HepG2 (cell line): ENCODE measurements around the gene TLE1. TPM values are rescaled to one million over a fixed set of nuclear protein-coding genes. Genes with fewer than 3 reads are reported as not detected.

Experiments
- ATAC-seq: fragments of 200-7000 bp; cut with Tn5 transposase; 3 replicates; pipeline ENCODE4 v1.9.1; 2020; ENCODE audit warnings: mild to moderate bottlenecking, moderate library complexity
- BruUV-seq: library from RNA; stranded (reverse); fragments of 400-500 nt; replicated peaks from 2 replicates; lab custom pipeline; 2021; lab: Mats Ljungman, UMichigan
- CTCF ChIA-PET: fragments of 300-600 bp; formaldehyde crosslinking; extraction: SDS; loops from one replicate; lab custom pipeline; 2021; ENCODE audit warnings: low total read pairs, inconsistent platforms, low intra/inter-chr PET ratio; lab: Yijun Ruan, JAX
- POLR2A ChIA-PET: fragments of 350-600 bp; sonication (Branson Sonifier 250); formaldehyde crosslinking; loops from one replicate; lab custom pipeline; 2020; ENCODE audit warnings: antibody characterized with exemption, inconsistent platforms; lab: Yijun Ruan, JAX
- DNase-seq: peaks from one replicate; pipeline ENCODE4 v3.0.0-alpha.2; 2015; ENCODE audit warnings: low spot score
- FAIRE-seq: peaks from 3 replicates; lab custom pipeline; 2011; peaks lifted over from hg19 to GRCh38; lab: Jason Lieb, UNC
- H2AFZ ChIP-seq: one replicate; pipeline ENCODE4 v1.6.1; 2011; ENCODE audit warnings: low read length, inconsistent platforms
- H3K27ac ChIP-seq: fragments of 300-600 bp; 3 replicates; pipeline ENCODE4 v1.8.0; 2011; ENCODE audit warnings: mixed run types, mild to moderate bottlenecking, mixed read lengths, low read length, inconsistent platforms; ENCODE audit not compliant: insufficient read depth; ENCODE audit errors: extremely low read length
- H3K27me3 ChIP-seq, 2 experiments: fragments of 200-600 bp in 1 of 2; 2 replicates in 1 of 2; 3 replicates in 1 of 2; pipeline versions ENCODE4 v1.6.0 to v1.8.0; 2011; ENCODE audit warnings: low read length in 2 of 2, mild to moderate bottlenecking in 2 of 2, moderate library complexity in 2 of 2, inconsistent platforms in 1 of 2; ENCODE audit not compliant: insufficient read depth in 2 of 2, control insufficient read depth in 1 of 2
- H3K36me3 ChIP-seq, 2 experiments: fragments of 200-600 bp in 1 of 2; replicated peaks in 1 of 2; 2 replicates in 1 of 2; 3 replicates in 1 of 2; pipeline versions ENCODE4 v1.5.1 to v1.8.0; 2011; ENCODE audit warnings: low read length in 2 of 2, inconsistent platforms in 1 of 2; ENCODE audit not compliant: insufficient read depth in 2 of 2, control insufficient read depth in 1 of 2
- H3K4me1 ChIP-seq: 2 replicates; pipeline ENCODE4 v1.5.1; 2012; ENCODE audit warnings: low read length, inconsistent platforms; ENCODE audit not compliant: insufficient read depth
- H3K4me2 ChIP-seq: 2 replicates; pipeline ENCODE4 v1.6.0; 2011; ENCODE audit warnings: low read depth, low read length, inconsistent platforms
- H3K4me3 ChIP-seq, 3 experiments: fragments of 200-600 bp in 1 of 3; sonication (generic), shearing (Covaris generic) in 1 of 3; replicated peaks in 1 of 3; 2 replicates each; pipeline ENCODE4 v1.5.1; 2011 to 2016; ENCODE audit warnings: low read length in 3 of 3, inconsistent platforms in 2 of 3, low read depth in 2 of 3, mild to moderate bottlenecking in 2 of 3, control low read depth in 1 of 3, mixed read lengths in 1 of 3; ENCODE audit not compliant: insufficient read depth in 1 of 3
- H3K79me2 ChIP-seq: one replicate; pipeline ENCODE4 v1.6.1; 2011; ENCODE audit warnings: low read length, inconsistent platforms; ENCODE audit not compliant: insufficient read depth
- H3K9ac ChIP-seq: 2 replicates; pipeline ENCODE4 v1.6.0; 2011; ENCODE audit warnings: mild to moderate bottlenecking, low read depth, low read length, inconsistent platforms; ENCODE audit not compliant: insufficient read depth
- H3K9me3 ChIP-seq: 2 replicates; pipeline ENCODE4 v1.5.1; 2012; ENCODE audit warnings: mild to moderate bottlenecking, low read length
- H4K20me1 ChIP-seq: 2 replicates; pipeline ENCODE4 v1.6.0; 2011; ENCODE audit warnings: inconsistent platforms, mild to moderate bottlenecking, low read length, moderate library complexity; ENCODE audit not compliant: insufficient read depth
- AKAP8 ChIP-seq: sonication (generic); formaldehyde crosslinking; IDR thresholded peaks from 2 replicates; pipeline ENCODE4 v1.5.1; 2020; ENCODE audit warnings: mild to moderate bottlenecking, missing genetic modification reagents
- ATF1 ChIP-seq: IDR thresholded peaks from 2 replicates; pipeline ENCODE4 v1.6.1; 2016; ENCODE audit warnings: mild to moderate bottlenecking, control low read depth
- CHCHD3 ChIP-seq: sonication (generic); formaldehyde crosslinking; IDR thresholded peaks from 2 replicates; pipeline ENCODE4 v1.8.0; 2022; ENCODE audit warnings: mild to moderate bottlenecking, missing genetic modification reagents, moderate library complexity
- IRX3 ChIP-seq: sonication (generic); formaldehyde crosslinking; IDR thresholded peaks from 2 replicates; pipeline ENCODE4 v1.8.1; 2023; ENCODE audit warnings: mild to moderate bottlenecking, low read depth, missing genetic modification reagents, borderline replicate concordance
- PITX1 ChIP-seq: sonication (generic); formaldehyde crosslinking; IDR thresholded peaks from 2 replicates; pipeline ENCODE4 v1.5.1; 2020; ENCODE audit warnings: mild to moderate bottlenecking, missing genetic modification reagents
- RARA ChIP-seq: IDR thresholded peaks from 2 replicates; pipeline ENCODE4 v1.6.1; 2016; ENCODE audit warnings: missing genetic modification reagents, missing compliant biosample characterization
- REST ChIP-seq, 2 experiments: IDR thresholded peaks; 2 replicates each; pipeline ENCODE4 v1.6.1; 2011 to 2012; ENCODE audit warnings: low read length in 2 of 2, borderline replicate concordance in 1 of 2, low read depth in 1 of 2, mild to moderate bottlenecking in 1 of 2, moderate library complexity in 1 of 2
- SOX13 ChIP-seq, 3 experiments: fragments of 450-650 bp in 1 of 3; sonication (generic) in 1 of 3; formaldehyde crosslinking in 1 of 3; IDR thresholded peaks in 2 of 3; conservative IDR thresholded peaks in 1 of 3; 2 replicates each; pipeline versions ENCODE4 v1.5.0 to v1.6.1; 2016 to 2020; ENCODE audit warnings: antibody characterized with exemption in 1 of 3, mild to moderate bottlenecking in 1 of 3, missing compliant biosample characterization in 1 of 3, missing genetic modification reagents in 1 of 3, moderate library complexity in 1 of 3
- TCF7 ChIP-seq: sonication (generic); IDR thresholded peaks from 2 replicates; pipeline ENCODE4 v1.6.1; 2016; ENCODE audit warnings: antibody characterized with exemption, low read depth
- ZFY ChIP-seq: sonication (generic); formaldehyde crosslinking; IDR thresholded peaks from 2 replicates; pipeline ENCODE4 v1.4.0; 2020; ENCODE audit warnings: missing genetic modification reagents
- ZNF605 ChIP-seq: sonication (generic); formaldehyde crosslinking; IDR thresholded peaks from 2 replicates; pipeline ENCODE4 v1.8.0; 2022; ENCODE audit warnings: mild to moderate bottlenecking, missing genetic modification reagents
- ZNF660 ChIP-seq: sonication (generic); formaldehyde crosslinking; IDR thresholded peaks from 2 replicates; pipeline ENCODE4 v1.5.1; 2020; ENCODE audit warnings: mild to moderate bottlenecking, low read depth, missing genetic modification reagents, borderline replicate concordance
- whole genome bisulfite sequencing: methylation state at CpG from one replicate; pipeline ENCODE4 v1.1.6; 2017; ENCODE audit warnings: low lambda C conversion rate; 5-methylcytosine and 5-hydroxymethylcytosine counted together
- in situ Hi-C: cut with HindIII; loops from 2 replicates; pipeline ENCODE4 v1.10.0; 2017; ENCODE audit warnings: low pct_unique_long_range_greater_than_20kb; ENCODE audit not compliant: extremely low pct_ligation_motif_present
- intact Hi-C: fragments of 100-400 bp; cut with micrococcal nuclease; formaldehyde crosslinking; loops from one replicate; pipeline ENCODE4 v1.10.0; 2022; ENCODE audit not compliant: unreplicated experiment
- polyA plus RNA-seq, 8 experiments: library from polyadenylated mRNA; depleted of rRNA in 3 of 8; stranded (reverse) in 7 of 8; unstranded in 1 of 8; fragments of >200 nt; fragmentation: Illumina TruSeq in 4 of 8; extraction: Trizol in 4 of 8; gene quantifications; 2 replicates each; pipeline versions ENCODE4 v1.2.1 to v1.2.3, GENCODE V29; 2011 to 2016; ENCODE audit warnings: low read depth in 4 of 8, missing spikeins in 1 of 8, mixed read lengths in 1 of 8; ENCODE audit not compliant: insufficient read depth in 1 of 8
- total RNA-seq, 5 experiments: library from RNA; depleted of rRNA; stranded (reverse); fragments of >200 nt; fragmentation: Illumina TruSeq; extraction: Trizol; gene quantifications; 2 replicates each; pipeline ENCODE4 v1.2.3, GENCODE V29; 2016; ENCODE audit warnings: low read depth in 1 of 5
- TF ChIP-seq, protein P1 (sequence below): sonication (generic); formaldehyde crosslinking; IDR thresholded peaks from 2 replicates; pipeline ENCODE4 v1.5.1; 2020; ENCODE audit warnings: mild to moderate bottlenecking, missing genetic modification reagents, borderline replicate concordance
- TF ChIP-seq, protein P2 (sequence below): sonication (generic); formaldehyde crosslinking; IDR thresholded peaks from 2 replicates; pipeline ENCODE4 v1.9.0; 2021; ENCODE audit warnings: missing genetic modification reagents, borderline replicate concordance

Gene TLE1
- total and polyA plus RNA-seq, 2 of the 13 experiments (the other 11 are each of a cell fraction or from before 2014, with no cell fraction given) = 35.9 to 109 TPM

DNA sequence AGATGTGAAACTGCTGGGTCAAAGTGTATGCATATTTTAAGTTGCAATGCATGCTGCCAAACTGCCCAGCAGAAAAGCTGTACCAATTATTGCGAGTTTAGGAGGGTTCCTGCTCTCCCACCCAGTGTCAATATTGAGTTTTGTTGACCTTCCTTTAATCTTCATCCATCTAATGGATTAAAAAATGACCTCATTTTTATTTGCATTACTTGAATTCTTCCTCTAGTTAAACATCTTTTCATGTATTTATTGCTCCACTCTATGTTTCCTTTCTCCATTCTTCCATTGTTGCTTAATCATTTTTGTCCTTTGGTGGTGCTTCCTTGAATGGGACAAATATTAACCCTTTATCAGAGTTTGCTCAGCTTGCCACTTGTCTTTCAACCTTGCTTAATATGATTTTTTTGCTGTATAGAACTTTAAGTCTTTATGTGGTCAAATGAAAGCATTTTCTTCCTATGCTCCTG is 32.4 kb downstream of the TLE1 start (continued):
- TF ChIP-seq SOX13 (IDR thresholded peaks at IDR 0.05) (peak; percentile 90; the same call in 1 of the 2 replicates), SOX13 (CRISPR knock-in tag; conservative IDR thresholded peaks at IDR 0.05 in 1 of 2, IDR thresholded peaks at IDR 0.05 in 1 of 2) (peak in 1 of 2 experiments; percentile 99; a peak in 2 of 4 replicates), ZNF605 (CRISPR knock-in tag) (no peak), PITX1 (CRISPR knock-in tag) (peak; percentile 80)
- TF ChIP-seq, protein P1, sequence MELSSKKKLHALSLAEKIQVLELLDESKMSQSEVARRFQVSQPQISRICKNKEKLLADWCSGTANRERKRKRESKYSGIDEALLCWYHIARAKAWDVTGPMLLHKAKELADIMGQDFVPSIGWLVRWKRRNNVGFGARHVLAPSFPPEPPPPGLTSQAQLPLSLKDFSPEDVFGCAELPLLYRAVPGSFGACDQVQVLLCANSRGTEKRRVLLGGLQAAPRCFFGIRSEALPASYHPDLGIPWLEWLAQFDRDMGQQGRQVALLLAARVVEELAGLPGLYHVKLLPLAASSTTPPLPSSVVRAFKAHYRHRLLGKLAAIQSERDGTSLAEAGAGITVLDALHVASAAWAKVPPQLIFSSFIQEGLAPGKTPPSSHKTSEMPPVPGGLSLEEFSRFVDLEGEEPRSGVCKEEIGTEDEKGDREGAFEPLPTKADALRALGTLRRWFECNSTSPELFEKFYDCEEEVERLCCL (CRISPR knock-in tag) = no peak

GRCh38 chr9:81656004-81656403 is 33.3 kb downstream of the TLE1 start:
- FAIRE-seq = no peak
- Histone ChIP-seq H3K36me3 (peaks cover 8 to 33% of the 10 kb centered on the region in 2 experiments), H3K9me3 (no peaks in the 10 kb centered on the region), H3K9ac (no peak overlapping the region), H4K20me1 (peaks cover 54% of the 10 kb centered on the region), H3K27me3 (no peaks in the 10 kb centered on the region), H3K4me3 (no peak overlapping the region; a peak in 1 of 6 replicates), H3K4me2 (peak overlapping the region; percentile 49), H3K27ac (peak overlapping the region; percentile 39), H3K4me1 (peaks cover 61% of the 10 kb centered on the region), H2AFZ (no peak overlapping the region), H3K79me2 (peaks cover 68% of the 10 kb centered on the region)
- BruUV-seq = no TSS peak
- peak; percentile 21 for DNase-seq
- peak; percentile 72 for ATAC-seq
- ChIA-PET CTCF (no interaction called here), POLR2A (interaction anchor here (2.4 kb wide), 1 partner anchor 31 kb away, joined by 9 read pairs; no protein-coding TSS in a partner anchor)
- in situ Hi-C loops (no loop called here), intact Hi-C loops (loop anchor here (1.0 kb wide), 2 partner anchors 21 to 30 kb away; no protein-coding TSS in a partner anchor)
- WGBS = 35% methylated on average over 2 of the region's 3 CpGs
- no peak for TF ChIP-seq ZFY (CRISPR knock-in tag)
- no peak for TF ChIP-seq ZNF660 (CRISPR knock-in tag)
- TF ChIP-seq TCF7 = 0 out of 2 replicates have a peak, but pooled peaks have one; percentile 9
- no peak for TF ChIP-seq AKAP8
- TF ChIP-seq, protein P2, sequence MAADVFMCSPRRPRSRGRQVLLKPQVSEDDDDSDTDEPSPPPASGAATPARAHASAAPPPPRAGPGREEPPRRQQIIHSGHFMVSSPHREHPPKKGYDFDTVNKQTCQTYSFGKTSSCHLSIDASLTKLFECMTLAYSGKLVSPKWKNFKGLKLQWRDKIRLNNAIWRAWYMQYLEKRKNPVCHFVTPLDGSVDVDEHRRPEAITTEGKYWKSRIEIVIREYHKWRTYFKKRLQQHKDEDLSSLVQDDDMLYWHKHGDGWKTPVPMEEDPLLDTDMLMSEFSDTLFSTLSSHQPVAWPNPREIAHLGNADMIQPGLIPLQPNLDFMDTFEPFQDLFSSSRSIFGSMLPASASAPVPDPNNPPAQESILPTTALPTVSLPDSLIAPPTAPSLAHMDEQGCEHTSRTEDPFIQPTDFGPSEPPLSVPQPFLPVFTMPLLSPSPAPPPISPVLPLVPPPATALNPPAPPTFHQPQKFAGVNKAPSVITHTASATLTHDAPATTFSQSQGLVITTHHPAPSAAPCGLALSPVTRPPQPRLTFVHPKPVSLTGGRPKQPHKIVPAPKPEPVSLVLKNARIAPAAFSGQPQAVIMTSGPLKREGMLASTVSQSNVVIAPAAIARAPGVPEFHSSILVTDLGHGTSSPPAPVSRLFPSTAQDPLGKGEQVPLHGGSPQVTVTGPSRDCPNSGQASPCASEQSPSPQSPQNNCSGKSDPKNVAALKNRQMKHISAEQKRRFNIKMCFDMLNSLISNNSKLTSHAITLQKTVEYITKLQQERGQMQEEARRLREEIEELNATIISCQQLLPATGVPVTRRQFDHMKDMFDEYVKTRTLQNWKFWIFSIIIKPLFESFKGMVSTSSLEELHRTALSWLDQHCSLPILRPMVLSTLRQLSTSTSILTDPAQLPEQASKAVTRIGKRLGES (CRISPR knock-in tag) = no peak
- TF ChIP-seq IRX3 (CRISPR knock-in tag) = no peak
- TF ChIP-seq REST (IDR thresholded peaks at IDR 0.05; ENCODE audit: borderline replicate concordance in 1 of 2, low read depth in 1 of 2, low read length in 2 of 2) = no peak
- no peak for TF ChIP-seq CHCHD3
- TF ChIP-seq ATF1 = no peak
- peak; percentile 65 for TF ChIP-seq RARA (CRISPR knock-in tag)
